ENCODE results near the gene TBC1D14. TPM values are rescaled to one million over a fixed set of nuclear protein-coding genes. Genes with fewer than 3 reads are reported as not detected.

The TBC1D14 gene
- total and polyA plus RNA-seq, 4 donors, result 15.1 to 60.1 (median 46.4) TPM

- 82% methylated on average over 10 of the region's 10 CpGs for WGBS, 2 donors
- TF ChIP-seq, protein P1, sequence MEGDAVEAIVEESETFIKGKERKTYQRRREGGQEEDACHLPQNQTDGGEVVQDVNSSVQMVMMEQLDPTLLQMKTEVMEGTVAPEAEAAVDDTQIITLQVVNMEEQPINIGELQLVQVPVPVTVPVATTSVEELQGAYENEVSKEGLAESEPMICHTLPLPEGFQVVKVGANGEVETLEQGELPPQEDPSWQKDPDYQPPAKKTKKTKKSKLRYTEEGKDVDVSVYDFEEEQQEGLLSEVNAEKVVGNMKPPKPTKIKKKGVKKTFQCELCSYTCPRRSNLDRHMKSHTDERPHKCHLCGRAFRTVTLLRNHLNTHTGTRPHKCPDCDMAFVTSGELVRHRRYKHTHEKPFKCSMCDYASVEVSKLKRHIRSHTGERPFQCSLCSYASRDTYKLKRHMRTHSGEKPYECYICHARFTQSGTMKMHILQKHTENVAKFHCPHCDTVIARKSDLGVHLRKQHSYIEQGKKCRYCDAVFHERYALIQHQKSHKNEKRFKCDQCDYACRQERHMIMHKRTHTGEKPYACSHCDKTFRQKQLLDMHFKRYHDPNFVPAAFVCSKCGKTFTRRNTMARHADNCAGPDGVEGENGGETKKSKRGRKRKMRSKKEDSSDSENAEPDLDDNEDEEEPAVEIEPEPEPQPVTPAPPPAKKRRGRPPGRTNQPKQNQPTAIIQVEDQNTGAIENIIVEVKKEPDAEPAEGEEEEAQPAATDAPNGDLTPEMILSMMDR (IDR thresholded peaks at IDR 0.05; ENCODE audit: control extremely low read depth, extremely low read depth), result no peak
Measured at GRCh38 chr4:6886886-6887285, 22.7 kb upstream of the TBC1D14 start.

DNA sequence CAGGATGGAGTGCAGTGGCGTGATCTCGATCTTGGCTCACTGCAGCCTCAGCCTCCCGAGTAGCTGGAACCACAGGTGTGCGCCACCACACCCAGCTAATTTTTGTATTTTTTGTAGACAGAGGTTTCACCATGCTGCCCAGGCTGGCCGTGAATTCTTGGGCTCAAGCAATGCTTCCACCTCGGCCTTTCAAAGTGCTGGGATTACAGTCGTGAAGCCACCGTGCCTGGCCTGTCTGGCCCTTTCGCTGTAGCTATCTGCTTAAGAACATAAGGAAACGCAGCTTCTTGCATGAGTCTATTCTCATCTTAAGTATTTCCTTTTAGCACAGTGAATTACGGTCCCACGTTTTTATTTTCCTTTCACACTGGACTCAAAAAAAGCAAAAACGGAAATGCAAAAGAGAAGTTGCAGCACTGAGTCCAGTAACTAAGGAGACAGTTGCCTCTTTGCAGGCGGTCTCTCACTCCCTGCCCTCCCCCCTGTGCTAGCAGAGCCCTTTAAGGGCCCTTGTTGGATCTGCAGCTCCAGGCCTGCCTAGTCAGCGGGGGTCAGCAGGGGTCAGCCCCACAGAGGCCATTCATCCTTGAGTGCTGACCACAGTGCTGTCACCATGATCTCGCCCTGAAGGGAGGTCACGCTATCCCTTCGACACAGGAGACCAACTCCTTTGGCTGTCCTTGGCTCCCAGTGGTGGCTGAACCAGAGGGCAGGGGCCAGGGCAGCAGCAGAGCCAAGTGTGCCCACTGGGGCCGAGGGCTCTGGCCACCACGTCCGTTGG is 21.8 kb upstream of the TBC1D14 start:
- Histone ChIP-seq H3K27ac (ENCODE audit: low read depth in 1 of 2, low read length in 1 of 2) (peak overlapping the region in 1 of 2 donors; percentile 20), H3K27me3 (ENCODE audit: control insufficient read depth in 3 of 3, insufficient read depth in 3 of 3, low read length in 2 of 3) (no peaks in the 10 kb centered on the region), H3K36me3 (ENCODE audit: control insufficient read depth in 4 of 4, insufficient read depth in 4 of 4, low read length in 4 of 4) (peaks cover 0 to 4% (median 3%) of the 10 kb centered on the region in 4 donors), H3K9me3 (ENCODE audit: control insufficient read depth in 4 of 4, insufficient read depth in 3 of 4, low read length in 3 of 4) (no peaks in the 10 kb centered on the region), H3K9ac (ENCODE audit: insufficient read depth in 1 of 2, low read length in 2 of 2) (no peak overlapping the region), H3K4me3 (no peak overlapping the region), H3K4me1 (ENCODE audit: control insufficient read depth in 5 of 5, insufficient read depth in 5 of 5, low read length in 5 of 5) (peaks cover 0 to 12% (median 4%) of the 10 kb centered on the region in 5 donors)
- WGBS, 2 donors, result 47 to 62% methylated on average over 21 of the region's 21 CpGs
- TF ChIP-seq, protein P1 (IDR thresholded peaks at IDR 0.05; ENCODE audit: control extremely low read depth, extremely low read depth), result no peak
- peak in 1 of 3 donors; percentile 26 for DNase-seq
- ATAC-seq (ENCODE audit: insufficient read depth, low FRiP score), result peak; percentile 8

More at GRCh38 chr4:6886886-6887285, 22.7 kb upstream of the TBC1D14 start:
- DNase-seq (no peak), ATAC-seq (ENCODE audit: insufficient read depth, low FRiP score) (no peak)
- no peak overlapping the region for H3K27ac ChIP-seq (ENCODE audit: low read depth in 1 of 2, low read length in 1 of 2)
- no peaks in the 10 kb centered on the region for H3K27me3 ChIP-seq (ENCODE audit: control insufficient read depth in 3 of 3, insufficient read depth in 3 of 3, low read length in 2 of 3)
- H3K4me3 ChIP-seq, result no peak overlapping the region
- no peak overlapping the region for H3K9ac ChIP-seq (ENCODE audit: insufficient read depth in 1 of 2, low read length in 2 of 2)
- peaks cover 0 to 4% (median 3%) of the 10 kb centered on the region in 5 donors for H3K4me1 ChIP-seq (ENCODE audit: control insufficient read depth in 5 of 5, insufficient read depth in 5 of 5, low read length in 5 of 5)
- peaks cover 3 to 8% (median 6%) of the 10 kb centered on the region in 4 donors for H3K36me3 ChIP-seq (ENCODE audit: control insufficient read depth in 4 of 4, insufficient read depth in 4 of 4, low read length in 4 of 4)
- no peaks in the 10 kb centered on the region for H3K9me3 ChIP-seq (ENCODE audit: control insufficient read depth in 4 of 4, insufficient read depth in 3 of 4, low read length in 3 of 4)

- TF ChIP-seq, protein P1 (IDR thresholded peaks at IDR 0.05; ENCODE audit: control extremely low read depth, extremely low read depth), result no peak
- no peaks in the 10 kb centered on the region for H3K27me3 ChIP-seq (ENCODE audit: control insufficient read depth in 3 of 3, insufficient read depth in 3 of 3, low read length in 2 of 3)
- no peaks in the 10 kb centered on the region for H3K9me3 ChIP-seq (ENCODE audit: control insufficient read depth in 4 of 4, insufficient read depth in 3 of 4, low read length in 3 of 4)
- ATAC-seq (ENCODE audit: insufficient read depth, low FRiP score) (no peak), DNase-seq (no peak)
- no peak overlapping the region for H3K27ac ChIP-seq (ENCODE audit: low read depth in 1 of 2, low read length in 1 of 2)
- H3K36me3 ChIP-seq (ENCODE audit: control insufficient read depth in 4 of 4, insufficient read depth in 4 of 4, low read length in 4 of 4), result no peaks in the 10 kb centered on the region
- no peak overlapping the region for H3K9ac ChIP-seq (ENCODE audit: insufficient read depth in 1 of 2, low read length in 2 of 2)
- WGBS, 2 donors, result 83 to 86% methylated on average over 15 of the region's 15 CpGs
- peaks cover 0 to 14% (median 4%) of the 10 kb centered on the region in 5 donors for H3K4me1 ChIP-seq (ENCODE audit: control insufficient read depth in 5 of 5, insufficient read depth in 5 of 5, low read length in 5 of 5)
- H3K4me3 ChIP-seq, result no peak overlapping the region
Measured at GRCh38 chr4:6888506-6889071, 21.0 kb upstream of the TBC1D14 start.

Data from lung (tissue), 12 donors.